HCT116 (cell line): ENCODE data around the gene BIN2. TPM values are rescaled to one million over a fixed set of nuclear protein-coding genes. Genes with fewer than 3 reads are reported as not detected.

ENCODE experiments used
- ATAC-seq: fragments of 200-7000 bp; cut with Tn5 transposase; 2 replicates; pipeline ENCODE4 v1.9.1; 2020; ENCODE audit warnings: mild to moderate bottlenecking, moderate library complexity
- BruUV-seq: library from RNA; stranded (reverse); fragments of 400-500 nt; replicated peaks from 2 replicates; lab custom pipeline; 2021; lab: Mats Ljungman, UMichigan
- CTCF ChIA-PET: fragments of 300-600 bp; sonication (Branson Sonifier 250); formaldehyde crosslinking; loops from one replicate; lab custom pipeline; 2021; ENCODE audit warnings: antibody characterized with exemption; lab: Charles Lee
- POLR2A ChIA-PET: fragments of 300-600, 350-600 bp; sonication (Branson Sonifier 250); formaldehyde crosslinking; loops from one replicate; lab custom pipeline; 2021; ENCODE audit warnings: antibody characterized with exemption; lab: Charles Lee
- RAD21 ChIA-PET, 2 experiments: fragments of 300-600 bp; sonication (Branson Sonifier 250); formaldehyde crosslinking; loops; one replicate each; lab custom pipeline; 2023; ENCODE audit warnings: low total read pairs in 2 of 2; ENCODE audit not compliant: uncharacterized antibody in 2 of 2, unreplicated experiment in 2 of 2, low non-redundant PET in 1 of 2; lab: Charles Lee
- DNase-seq: peaks from one replicate; pipeline ENCODE4 v3.0.0-alpha.2; 2010; ENCODE audit warnings: low read depth, low spot score
- H2AFZ ChIP-seq: fragments of 200-600 bp; shearing (Covaris generic), sonication (generic); 2 replicates; pipeline ENCODE4 v1.6.1; 2017; ENCODE audit warnings: low read depth, mixed run types, mixed read lengths, antibody characterized with exemption, low read length; ENCODE audit not compliant: poor library complexity, severe bottlenecking
- H3K27ac ChIP-seq: 2 replicates; pipeline ENCODE4 v1.5.1; 2012; ENCODE audit warnings: low read depth, low read length
- H3K27me3 ChIP-seq: fragments of 200-600 bp; sonication (generic); 2 replicates; pipeline ENCODE4 v1.6.1; 2016; ENCODE audit warnings: mixed run types, low read length, mixed read lengths; ENCODE audit not compliant: insufficient read depth
- H3K36me3 ChIP-seq, 2 experiments: fragments of 200-500 bp in 1 of 2; fragments of 200-600 bp in 1 of 2; sonication (Bioruptor generic) in 1 of 2; sonication (generic) in 1 of 2; 2 replicates each; pipeline versions ENCODE4 v1.5.1 to v1.6.1; 2014 to 2016; ENCODE audit warnings: low read length in 2 of 2, inconsistent platforms in 1 of 2, mixed read lengths in 1 of 2, mixed run types in 1 of 2; ENCODE audit not compliant: insufficient read depth in 2 of 2, control insufficient read depth in 1 of 2
- H3K4me1 ChIP-seq, 2 experiments: fragments of 200-600 bp in 1 of 2; sonication (generic) in 1 of 2; 2 replicates each; pipeline versions ENCODE4 v1.5.1 to v1.6.1; 2012 to 2017; ENCODE audit warnings: low read length in 2 of 2, inconsistent platforms in 1 of 2, mild to moderate bottlenecking in 1 of 2, mixed read lengths in 1 of 2, mixed run types in 1 of 2, moderate library complexity in 1 of 2; ENCODE audit not compliant: insufficient read depth in 2 of 2, control insufficient read depth in 1 of 2
- H3K4me2 ChIP-seq: fragments of 200-600 bp; sonication (generic); 2 replicates; pipeline ENCODE4 v1.6.1; 2017; ENCODE audit warnings: mixed run types, low read length, mixed read lengths
- H3K4me3 ChIP-seq, 2 experiments: fragments of 200-600 bp in 1 of 2; sonication (generic) in 1 of 2; replicated peaks in 1 of 2; 2 replicates each; pipeline ENCODE4 v1.5.1; 2011 to 2016; ENCODE audit warnings: low read length in 2 of 2, control low read depth in 1 of 2, low read depth in 1 of 2, mild to moderate bottlenecking in 1 of 2, mixed read lengths in 1 of 2, mixed run types in 1 of 2
- H3K79me2 ChIP-seq: fragments of 200-600 bp; sonication (generic); 2 replicates; pipeline ENCODE4 v1.6.1; 2017; ENCODE audit warnings: mild to moderate bottlenecking, mixed run types, low read length, moderate library complexity, mixed read lengths; ENCODE audit not compliant: insufficient read depth
- H3K9ac ChIP-seq: fragments of 200-600 bp; sonication (generic); 2 replicates; pipeline ENCODE4 v1.6.1; 2016; ENCODE audit warnings: low read length, mixed read lengths
- H3K9me2 ChIP-seq: fragments of 200-600 bp; sonication (generic), shearing (Covaris generic); 2 replicates; pipeline ENCODE4 v1.6.1; 2017; ENCODE audit warnings: mixed run types, mild to moderate bottlenecking, moderate library complexity; ENCODE audit not compliant: insufficient read depth
- H3K9me3 ChIP-seq, 2 experiments: fragments of 200-500 bp in 1 of 2; fragments of 200-600 bp in 1 of 2; sonication (Bioruptor generic) in 1 of 2; sonication (generic) in 1 of 2; 2 replicates each; pipeline ENCODE4 v1.6.1; 2014 to 2017; ENCODE audit warnings: low read length in 2 of 2, mixed read lengths in 2 of 2, inconsistent platforms in 1 of 2, low read depth in 1 of 2, mild to moderate bottlenecking in 1 of 2, mixed run types in 1 of 2, moderate library complexity in 1 of 2; ENCODE audit not compliant: control insufficient read depth in 1 of 2, insufficient read depth in 1 of 2
- H4K20me1 ChIP-seq: fragments of 200-600 bp; sonication (generic), shearing (Covaris generic); 2 replicates; pipeline ENCODE4 v1.6.1; 2017; ENCODE audit warnings: mixed run types, mild to moderate bottlenecking, moderate library complexity; ENCODE audit not compliant: insufficient read depth
- ATF3 ChIP-seq: IDR thresholded peaks from 2 replicates; pipeline ENCODE4 v1.6.1; 2012
- CBX3 ChIP-seq: IDR thresholded peaks from 2 replicates; pipeline ENCODE4 v1.6.1; 2012; ENCODE audit warnings: low read depth
- CTCF ChIP-seq, 3 experiments: fragments of 200-600 bp in 1 of 3; sonication (generic) in 1 of 3; IDR thresholded peaks in 2 of 3; conservative IDR thresholded peaks in 1 of 3; 2 replicates each; pipeline ENCODE4 v1.5.1; 2012 to 2017; ENCODE audit warnings: low read depth in 2 of 3, low read length in 2 of 3, antibody characterized with exemption in 1 of 3, borderline replicate concordance in 1 of 3, control low read depth in 1 of 3, mild to moderate bottlenecking in 1 of 3, mixed read lengths in 1 of 3, mixed run types in 1 of 3, moderate library complexity in 1 of 3; ENCODE audit not compliant: insufficient read depth in 1 of 3
- EGR1 ChIP-seq: IDR thresholded peaks from 2 replicates; pipeline ENCODE4 v1.6.1; 2012; ENCODE audit warnings: low read depth
- EZH2 ChIP-seq: fragments of 200-600 bp; sonication (generic); IDR thresholded peaks from 2 replicates; pipeline ENCODE4 v1.6.1; 2017; ENCODE audit warnings: antibody characterized with exemption, mixed run types
- FOSL1 ChIP-seq: IDR thresholded peaks from 2 replicates; pipeline ENCODE4 v1.6.1; 2012; ENCODE audit warnings: low read depth
- JUND ChIP-seq: IDR thresholded peaks from 2 replicates; pipeline ENCODE4 v1.6.1; 2012
- MAX ChIP-seq: IDR thresholded peaks from 2 replicates; pipeline ENCODE4 v1.6.1; 2012
- POLR2A ChIP-seq: IDR thresholded peaks from 2 replicates; pipeline ENCODE4 v1.7.0; 2011; ENCODE audit warnings: borderline replicate concordance; ENCODE audit not compliant: insufficient read depth, insufficient read length; ENCODE audit errors: extremely low read depth
- POLR2AphosphoS5 ChIP-seq: IDR thresholded peaks from 2 replicates; pipeline ENCODE4 v1.6.1; 2011; ENCODE audit warnings: mild to moderate bottlenecking, low read depth, low read length, moderate library complexity
- SIN3A ChIP-seq: IDR thresholded peaks from 2 replicates; pipeline ENCODE4 v1.6.1; 2012; ENCODE audit warnings: low read depth
- SP1 ChIP-seq: IDR thresholded peaks from 2 replicates; pipeline ENCODE4 v1.6.1; 2012; ENCODE audit warnings: low read depth
- YY1 ChIP-seq: IDR thresholded peaks from 2 replicates; pipeline ENCODE4 v1.6.1; 2011; ENCODE audit warnings: low read length, low read depth, moderate library complexity, mild to moderate bottlenecking; ENCODE audit not compliant: insufficient replicate concordance; ENCODE audit errors: extremely low read depth
- ZBTB33 ChIP-seq: IDR thresholded peaks from 2 replicates; pipeline ENCODE4 v1.6.1; 2011; ENCODE audit warnings: mild to moderate bottlenecking, low read length, moderate library complexity; ENCODE audit not compliant: insufficient replicate concordance; ENCODE audit errors: extremely low read depth
- ZFX ChIP-seq: fragments of 450-650 bp; IDR thresholded peaks from 2 replicates; pipeline ENCODE4 v1.6.1; 2017
- ZNF274 ChIP-seq: fragments of 200-500 bp; sonication (Bioruptor generic); IDR thresholded peaks from 2 replicates; pipeline ENCODE4 v1.6.1; 2014; ENCODE audit warnings: mild to moderate bottlenecking, low read depth, low read length, inconsistent platforms
- intact Hi-C: fragments of 100-400 bp; cut with micrococcal nuclease; formaldehyde crosslinking; loops from 2 replicates; pipeline ENCODE4 v1.10.0; 2022
- total RNA-seq: library from RNA; stranded (reverse); gene quantifications from one replicate; pipeline ENCODE4 v1.2.1, GENCODE V29; 2021; ENCODE audit not compliant: unreplicated experiment
- TF ChIP-seq, protein P1 (sequence below): IDR thresholded peaks from 2 replicates; pipeline ENCODE4 v1.6.1; 2012; ENCODE audit warnings: low read depth

The BIN2 gene
- total RNA-seq, 1 experiment from 2014 or later: 0.22 TPM

GRCh38 chr12:51270067-51270950, 53.7 kb downstream of the BIN2 start, which contains the start of gene SMAGP:
Gene SMAGP, minus strand, starts transcription at chr12:51270415. Its CDS starts 1,137 bp downstream, at chr12:51269278.
- H3K27ac ChIP-seq: peak within 1 kb of the TSS; percentile 76
- no peaks in the 10 kb centered on the region for H3K9me3 ChIP-seq
- intact Hi-C loops: no loop called here
- H3K4me1 ChIP-seq: peaks cover 10 to 44% of the 10 kb centered on the region in 2 experiments
- ATAC-seq: peak; percentile 64
- DNase-seq: no peak
- H3K27me3 ChIP-seq: no peaks in the 10 kb centered on the region
- ChIA-PET CTCF (interaction anchor here (0.7 to 1.2 kb wide), 3 partner anchors 18 to 554 kb away, joined by 3 to 10 read pairs (median 4); no protein-coding TSS in a partner anchor), POLR2A (interaction anchor here (0.8 to 1.2 kb wide), 4 partner anchors 8 to 71 kb away, joined by 3 to 5 read pairs (median 3); no protein-coding TSS in a partner anchor), RAD21 (interaction anchor here (1.1 to 1.3 kb wide), 2 partner anchors 71 kb away, joined by 12 to 14 read pairs; no protein-coding TSS in a partner anchor)
- peak within 1 kb of the TSS; percentile 99 for H3K4me2 ChIP-seq
- no TSS peak for BruUV-seq
- no peaks in the 10 kb centered on the region for H4K20me1 ChIP-seq
- peaks cover 0 to 3% of the 10 kb centered on the region in 2 experiments; a peak in 1 of 4 replicates for H3K36me3 ChIP-seq
- H3K9ac ChIP-seq: peak within 1 kb of the TSS; percentile 90
- no peaks in the 10 kb centered on the region for H3K9me2 ChIP-seq
- H3K79me2 ChIP-seq: peaks cover 31% of the 10 kb centered on the region
- H3K4me3 ChIP-seq: peak within 1 kb of the TSS; percentile 69 to 75
- no peak within 1 kb of the TSS for H2AFZ ChIP-seq
- TF ChIP-seq CBX3 (no peak; the same call in 1 of the 2 replicates), EZH2 (no peak), SP1 (peak; percentile 69), POLR2AphosphoS5 (peak; percentile 26), SIN3A (peak; percentile 81), ATF3 (no peak), EGR1 (peak; percentile 89), POLR2A (peak; percentile 25), ZFX (peak; percentile 59; the same call in 1 of the 2 replicates), MAX (peak; percentile 97), YY1 (no peak), CTCF (IDR thresholded peaks at IDR 0.05 in 2 of 3, conservative IDR thresholded peaks at IDR 0.05 in 1 of 3; ENCODE audit: borderline replicate concordance in 1 of 3, insufficient read depth in 1 of 3, low read depth in 2 of 3, low read length in 2 of 3) (no peak), ZBTB33 (no peak), JUND (peak; percentile 34; the same call in 1 of the 2 replicates), FOSL1 (no peak), ZNF274 (no peak)
- TF ChIP-seq, protein P1, sequence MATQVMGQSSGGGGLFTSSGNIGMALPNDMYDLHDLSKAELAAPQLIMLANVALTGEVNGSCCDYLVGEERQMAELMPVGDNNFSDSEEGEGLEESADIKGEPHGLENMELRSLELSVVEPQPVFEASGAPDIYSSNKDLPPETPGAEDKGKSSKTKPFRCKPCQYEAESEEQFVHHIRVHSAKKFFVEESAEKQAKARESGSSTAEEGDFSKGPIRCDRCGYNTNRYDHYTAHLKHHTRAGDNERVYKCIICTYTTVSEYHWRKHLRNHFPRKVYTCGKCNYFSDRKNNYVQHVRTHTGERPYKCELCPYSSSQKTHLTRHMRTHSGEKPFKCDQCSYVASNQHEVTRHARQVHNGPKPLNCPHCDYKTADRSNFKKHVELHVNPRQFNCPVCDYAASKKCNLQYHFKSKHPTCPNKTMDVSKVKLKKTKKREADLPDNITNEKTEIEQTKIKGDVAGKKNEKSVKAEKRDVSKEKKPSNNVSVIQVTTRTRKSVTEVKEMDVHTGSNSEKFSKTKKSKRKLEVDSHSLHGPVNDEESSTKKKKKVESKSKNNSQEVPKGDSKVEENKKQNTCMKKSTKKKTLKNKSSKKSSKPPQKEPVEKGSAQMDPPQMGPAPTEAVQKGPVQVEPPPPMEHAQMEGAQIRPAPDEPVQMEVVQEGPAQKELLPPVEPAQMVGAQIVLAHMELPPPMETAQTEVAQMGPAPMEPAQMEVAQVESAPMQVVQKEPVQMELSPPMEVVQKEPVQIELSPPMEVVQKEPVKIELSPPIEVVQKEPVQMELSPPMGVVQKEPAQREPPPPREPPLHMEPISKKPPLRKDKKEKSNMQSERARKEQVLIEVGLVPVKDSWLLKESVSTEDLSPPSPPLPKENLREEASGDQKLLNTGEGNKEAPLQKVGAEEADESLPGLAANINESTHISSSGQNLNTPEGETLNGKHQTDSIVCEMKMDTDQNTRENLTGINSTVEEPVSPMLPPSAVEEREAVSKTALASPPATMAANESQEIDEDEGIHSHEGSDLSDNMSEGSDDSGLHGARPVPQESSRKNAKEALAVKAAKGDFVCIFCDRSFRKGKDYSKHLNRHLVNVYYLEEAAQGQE: no peak
